ENCODE data around the gene BCKDHA. TPM values are rescaled to one million over a fixed set of nuclear protein-coding genes. Genes with fewer than 3 reads are reported as not detected.
"Not testable (repeated sequence)": the region's sequence is repeated elsewhere in the genome, so short reads cannot be mapped to it uniquely, and the experiment has no call there.

BCKDHA gene
- total and polyA plus RNA-seq, 8 donors = 1.8 to 80.6 (median 43.1) TPM

DNA sequence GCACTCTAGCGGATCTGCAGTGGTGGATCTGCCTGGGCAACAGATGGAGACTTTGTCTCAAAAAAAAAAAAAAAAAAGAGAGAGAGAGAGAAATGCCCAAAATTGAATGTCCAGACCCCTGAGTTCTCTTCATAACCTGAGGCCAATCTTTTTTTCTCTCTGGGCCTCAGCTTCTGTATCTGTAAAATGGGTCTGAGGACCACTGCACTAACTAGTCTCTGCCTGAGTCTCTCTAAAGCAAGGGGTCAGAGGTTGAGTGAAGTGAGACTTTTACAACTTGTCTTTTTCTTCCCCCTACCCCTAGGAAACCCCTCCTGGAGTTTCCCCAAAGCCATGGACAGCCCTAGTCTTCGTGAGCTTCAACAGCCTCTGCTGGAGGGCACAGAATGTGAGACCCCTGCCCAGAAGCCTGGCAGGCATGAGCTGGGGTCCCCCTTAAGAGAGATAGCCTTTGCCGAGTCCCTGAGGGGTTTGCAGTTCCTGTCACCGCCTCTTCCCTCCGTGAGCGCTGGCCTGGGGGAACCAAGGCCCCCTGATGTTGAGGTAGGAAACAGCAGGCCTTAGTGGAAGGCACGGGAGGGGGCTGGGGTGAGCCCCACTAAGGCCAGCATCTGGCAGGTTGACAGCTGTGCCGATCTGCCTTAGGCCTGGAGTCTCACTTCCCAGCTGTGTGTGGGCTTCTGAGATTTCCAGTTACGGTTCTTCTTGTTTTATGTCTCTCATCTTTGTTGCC is 19.5 kb upstream of the BCKDHA start:
- DNase-seq = peak in 1 of 2 donors; percentile 52
- Histone ChIP-seq H3K27ac (peak overlapping the region in 2 of 5 donors; percentile 11 to 46), H3K9me3 (no peaks in the 10 kb centered on the region), H3K4me1 (peaks cover 18 to 51% (median 35%) of the 10 kb centered on the region in 4 donors), H3K4me3 (no peak overlapping the region), H3K36me3 (peaks cover 0 to 20% (median 13%) of the 10 kb centered on the region in 4 donors), H3K27me3 (no peaks in the 10 kb centered on the region)
- intact Hi-C loops (cut with DNase I; ENCODE audit: low total_unique reads) = no loop called here
- 59 to 83% (median 64%) methylated on average over 3 to 9 of the region's 9 CpGs for WGBS, 5 donors
- TF ChIP-seq POLR2AphosphoS5 (IDR thresholded peaks at IDR 0.05) (no peak), EP300 (IDR thresholded peaks at IDR 0.05) (no peak), POLR2A (IDR thresholded peaks at IDR 0.05) (no peak)
- TF ChIP-seq, protein P1, sequence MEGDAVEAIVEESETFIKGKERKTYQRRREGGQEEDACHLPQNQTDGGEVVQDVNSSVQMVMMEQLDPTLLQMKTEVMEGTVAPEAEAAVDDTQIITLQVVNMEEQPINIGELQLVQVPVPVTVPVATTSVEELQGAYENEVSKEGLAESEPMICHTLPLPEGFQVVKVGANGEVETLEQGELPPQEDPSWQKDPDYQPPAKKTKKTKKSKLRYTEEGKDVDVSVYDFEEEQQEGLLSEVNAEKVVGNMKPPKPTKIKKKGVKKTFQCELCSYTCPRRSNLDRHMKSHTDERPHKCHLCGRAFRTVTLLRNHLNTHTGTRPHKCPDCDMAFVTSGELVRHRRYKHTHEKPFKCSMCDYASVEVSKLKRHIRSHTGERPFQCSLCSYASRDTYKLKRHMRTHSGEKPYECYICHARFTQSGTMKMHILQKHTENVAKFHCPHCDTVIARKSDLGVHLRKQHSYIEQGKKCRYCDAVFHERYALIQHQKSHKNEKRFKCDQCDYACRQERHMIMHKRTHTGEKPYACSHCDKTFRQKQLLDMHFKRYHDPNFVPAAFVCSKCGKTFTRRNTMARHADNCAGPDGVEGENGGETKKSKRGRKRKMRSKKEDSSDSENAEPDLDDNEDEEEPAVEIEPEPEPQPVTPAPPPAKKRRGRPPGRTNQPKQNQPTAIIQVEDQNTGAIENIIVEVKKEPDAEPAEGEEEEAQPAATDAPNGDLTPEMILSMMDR (IDR thresholded peaks at IDR 0.05) = no peak

DNA sequence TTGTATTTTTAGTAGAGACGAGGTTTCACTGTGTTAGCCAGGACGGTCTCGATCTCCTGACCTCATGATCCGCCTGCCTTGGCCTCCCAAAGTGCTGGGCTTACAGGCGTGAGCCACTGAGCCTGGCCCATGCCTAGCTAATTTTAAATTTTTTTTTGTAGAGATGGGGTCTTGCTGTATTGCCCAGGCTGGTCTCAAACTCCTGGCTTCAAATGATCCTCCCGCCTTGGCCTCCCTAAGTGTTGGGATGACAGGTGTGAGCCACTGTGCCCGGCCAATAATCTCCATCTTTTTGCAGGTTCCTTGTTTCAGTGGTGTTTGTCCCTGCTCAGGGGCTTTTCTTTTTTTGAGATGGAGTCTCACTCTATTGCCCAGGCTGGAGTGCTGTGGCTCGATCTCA is 16.1 kb upstream of the BCKDHA start:
- H3K9me3 ChIP-seq; H3K27ac ChIP-seq; H3K4me3 ChIP-seq; intact Hi-C loops (cut with DNase I; ENCODE audit: low total_unique reads); DNase-seq; H3K27me3 ChIP-seq: not testable (repeated sequence)
- H3K36me3 ChIP-seq = peaks cover 0 to 50% (median 46%) of the 10 kb centered on the region in 4 donors
- peaks cover 0 to 23% (median 9%) of the 10 kb centered on the region in 4 donors for H3K4me1 ChIP-seq
- 93 to 97% (median 95%) methylated on average over 8 of the region's 8 CpGs for WGBS, 5 donors

DNA sequence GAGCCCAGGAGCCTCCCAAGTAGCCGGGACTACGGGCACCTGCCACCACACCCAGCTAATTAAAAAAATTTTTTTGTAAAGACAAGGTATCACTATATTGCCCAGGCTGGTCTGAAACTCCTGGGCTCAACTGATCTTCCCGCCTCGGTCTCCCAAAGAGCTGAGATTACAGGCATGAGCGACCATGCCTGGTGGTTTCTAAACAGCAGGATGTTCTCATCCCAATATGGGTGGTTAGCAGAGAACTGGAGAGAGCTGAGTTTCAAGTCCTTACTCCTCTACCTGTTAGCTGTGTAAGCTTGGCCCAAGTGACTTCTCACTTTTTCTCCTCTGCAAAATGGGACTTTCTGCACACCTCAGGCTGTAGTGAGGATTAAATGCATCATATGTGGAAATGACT is 13.3 kb upstream of the BCKDHA start:
- no peak for TF ChIP-seq POLR2A (IDR thresholded peaks at IDR 0.05)
- TF ChIP-seq, protein P1 (IDR thresholded peaks at IDR 0.05) = no peak
- no peak for TF ChIP-seq EP300 (IDR thresholded peaks at IDR 0.05)
- no peak for TF ChIP-seq POLR2AphosphoS5 (IDR thresholded peaks at IDR 0.05)
- WGBS, 5 donors = 85 to 93% (median 89%) methylated on average over 5 of the region's 5 CpGs
- peaks cover 0 to 78% (median 71%) of the 10 kb centered on the region in 4 donors for H3K36me3 ChIP-seq

DNA sequence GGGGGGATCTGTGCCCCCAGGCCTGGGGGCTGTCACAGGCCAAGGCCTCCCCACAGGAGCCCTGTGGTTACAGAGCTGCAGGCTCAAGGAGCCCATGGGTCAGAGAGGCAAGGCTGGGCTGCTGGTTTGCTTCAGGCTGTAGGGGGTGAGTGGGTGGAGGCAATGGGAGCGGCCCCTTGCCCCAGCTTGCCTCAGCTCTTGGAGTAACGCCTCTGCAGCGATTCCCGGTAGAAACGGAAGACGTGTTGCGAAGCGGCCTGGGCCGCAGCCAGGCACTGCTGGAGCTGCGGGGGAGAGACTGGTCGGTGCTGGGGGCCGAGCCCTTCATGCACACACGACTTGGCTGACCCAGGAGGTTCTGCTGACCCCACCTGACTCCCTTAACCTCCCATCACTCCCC is 11.2 kb upstream of the BCKDHA start:
- H3K36me3 ChIP-seq = peaks cover 12 to 95% (median 92%) of the 10 kb centered on the region in 4 donors
- no peaks in the 10 kb centered on the region for H3K4me1 ChIP-seq
- H3K9me3 ChIP-seq = no peaks in the 10 kb centered on the region
- no peak for DNase-seq
- H3K27me3 ChIP-seq = no peaks in the 10 kb centered on the region
- no peak overlapping the region for H3K4me3 ChIP-seq
- H3K27ac ChIP-seq = no peak overlapping the region
- intact Hi-C loops (cut with DNase I; ENCODE audit: low total_unique reads) = no loop called here
- TF ChIP-seq POLR2AphosphoS5 (IDR thresholded peaks at IDR 0.05) = no peak
- TF ChIP-seq, protein P1 (IDR thresholded peaks at IDR 0.05) = no peak
- TF ChIP-seq EP300 (IDR thresholded peaks at IDR 0.05) = no peak
- no peak for TF ChIP-seq POLR2A (IDR thresholded peaks at IDR 0.05)
- 82 to 93% (median 88%) methylated on average over 13 of the region's 13 CpGs for WGBS, 5 donors

More for the DNA sequence above, 13.3 kb upstream of the BCKDHA start:
- H3K4me3 ChIP-seq = no peak overlapping the region
- DNase-seq = no peak
- peaks cover 0 to 8% (median 0%) of the 10 kb centered on the region in 4 donors for H3K4me1 ChIP-seq
- H3K27ac ChIP-seq = no peak overlapping the region
- intact Hi-C loops (cut with DNase I; ENCODE audit: low total_unique reads) = no loop called here
- H3K9me3 ChIP-seq = no peaks in the 10 kb centered on the region
- H3K27me3 ChIP-seq = no peaks in the 10 kb centered on the region

DNA sequence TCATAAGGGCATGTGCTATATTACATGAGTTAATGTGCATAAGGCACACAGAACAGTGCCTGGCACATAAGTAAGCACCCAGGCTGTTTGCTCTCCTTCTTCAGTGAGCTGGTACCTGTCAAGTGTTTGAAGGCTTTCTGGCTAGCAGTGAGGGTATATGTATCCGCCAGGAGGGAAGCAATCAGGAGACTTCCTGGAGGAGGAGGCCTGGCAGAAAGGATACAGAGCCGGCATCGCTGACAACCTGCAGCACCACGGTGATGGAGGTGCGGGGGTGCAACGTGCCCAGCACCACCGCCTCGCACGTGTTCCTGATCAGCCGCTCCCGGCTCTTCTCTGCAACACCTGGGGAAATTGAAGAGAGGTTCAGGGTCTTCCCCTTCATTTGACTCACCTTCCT is 6.0 kb upstream of the BCKDHA start:
- TF ChIP-seq POLR2A (IDR thresholded peaks at IDR 0.05) (no peak), EP300 (IDR thresholded peaks at IDR 0.05) (no peak), POLR2AphosphoS5 (IDR thresholded peaks at IDR 0.05) (no peak)
- TF ChIP-seq, protein P1 (IDR thresholded peaks at IDR 0.05) = no peak
- peaks cover 21 to 63% (median 59%) of the 10 kb centered on the region in 4 donors for H3K36me3 ChIP-seq
- H3K4me3 ChIP-seq = no peak overlapping the region
- no peak overlapping the region for H3K27ac ChIP-seq
- H3K27me3 ChIP-seq = no peaks in the 10 kb centered on the region
- WGBS, 5 donors = 86 to 95% (median 90%) methylated on average over 10 to 11 of the region's 11 CpGs
- no peak for DNase-seq
- no peaks in the 10 kb centered on the region for H3K9me3 ChIP-seq
- intact Hi-C loops (cut with DNase I; ENCODE audit: low total_unique reads) = no loop called here
- peaks cover 0 to 16% (median 14%) of the 10 kb centered on the region in 4 donors for H3K4me1 ChIP-seq

Measured in stomach (tissue), 9 donors.